GM12878 (cell line): ENCODE measurements around the gene HMSD. TPM values are rescaled to one million over a fixed set of nuclear protein-coding genes. Genes with fewer than 3 reads are reported as not detected.
A peak's percentile ranks its signal among the peaks of the same experiment; 100 is the strongest.

Experiments used
- ATAC-seq: fragments of 200-7000 bp; cut with Tn5 transposase; 3 replicates; pipeline ENCODE4 v1.9.1; 2020; ENCODE audit warnings: mild to moderate bottlenecking, moderate library complexity
- BruUV-seq: library from RNA; stranded (reverse); fragments of 400-500 nt; replicated peaks from 2 replicates; lab custom pipeline; 2021; lab: Mats Ljungman, UMichigan
- CTCF ChIA-PET: fragments of 300-600 bp; sonication (Branson Sonifier 250); formaldehyde crosslinking; extraction: SDS; loops from one replicate; lab custom pipeline; 2021; ENCODE audit warnings: inconsistent platforms; lab: Yijun Ruan, JAX
- POLR2A ChIA-PET: fragments of 350-600 bp; formaldehyde crosslinking; extraction: SDS; loops from one replicate; lab custom pipeline; 2021; ENCODE audit warnings: inconsistent platforms; lab: Charles Lee
- RAD21 ChIA-PET: fragments of 300-600 bp; sonication (Branson Sonifier 250); formaldehyde crosslinking; loops from one replicate; lab custom pipeline; 2023; ENCODE audit warnings: antibody characterized with exemption; ENCODE audit not compliant: unreplicated experiment; lab: Charles Lee
- SMC1A ChIA-PET: fragments of 300-600 bp; sonication (Branson Sonifier 250); formaldehyde crosslinking; loops from one replicate; lab custom pipeline; 2023; ENCODE audit not compliant: unreplicated experiment, uncharacterized antibody; lab: Charles Lee
- DNase-seq: peaks from one replicate; pipeline ENCODE4 v3.0.0-alpha.2; 2011; ENCODE audit warnings: low read depth, low spot score
- FAIRE-seq: peaks from 3 replicates; lab custom pipeline; 2011; peaks lifted over from hg19 to GRCh38; lab: Jason Lieb, UNC
- H2AFZ ChIP-seq: 2 replicates; pipeline ENCODE4 v1.6.0; 2011; ENCODE audit warnings: low read depth, low read length, control low read depth; ENCODE audit not compliant: control insufficient read depth
- H3K27ac ChIP-seq: 2 replicates; pipeline ENCODE4 v1.5.1; 2011; ENCODE audit warnings: control low read depth; ENCODE audit not compliant: control insufficient read depth, insufficient read depth
- H3K27me3 ChIP-seq, 2 experiments: replicated peaks in 1 of 2; 2 replicates each; pipeline versions ENCODE4 v1.6.0 to v1.6.1; 2011; ENCODE audit warnings: low read length in 1 of 2; ENCODE audit not compliant: control insufficient read depth in 2 of 2, insufficient read depth in 2 of 2
- H3K36me3 ChIP-seq, 2 experiments: 2 replicates each; pipeline ENCODE4 v1.5.1; 2011; ENCODE audit warnings: low read length in 1 of 2; ENCODE audit not compliant: control insufficient read depth in 2 of 2, insufficient read depth in 2 of 2
- H3K4me1 ChIP-seq: 2 replicates; pipeline ENCODE4 v1.6.1; 2011; ENCODE audit warnings: mild to moderate bottlenecking, low read length, moderate library complexity, mixed read lengths; ENCODE audit not compliant: control insufficient read depth, insufficient read depth
- H3K4me2 ChIP-seq: 2 replicates; pipeline ENCODE4 v1.6.0; 2011; ENCODE audit warnings: control low read depth; ENCODE audit not compliant: control insufficient read depth, insufficient read depth
- H3K4me3 ChIP-seq: fragments of 200-600 bp; sonication (generic); 2 replicates; pipeline ENCODE4 v1.5.1; 2016
- H3K79me2 ChIP-seq: 2 replicates; pipeline ENCODE4 v1.6.0; 2011; ENCODE audit warnings: low read length; ENCODE audit not compliant: control insufficient read depth, insufficient read depth
- H3K9ac ChIP-seq: 2 replicates; pipeline ENCODE4 v1.8.0; 2011; ENCODE audit warnings: low read length, control low read depth, mixed read lengths; ENCODE audit not compliant: control insufficient read depth, insufficient read depth
- H3K9me3 ChIP-seq: replicated peaks from 3 replicates; pipeline ENCODE4 v1.5.1; 2011; ENCODE audit warnings: mild to moderate bottlenecking, low read length; ENCODE audit not compliant: control insufficient read depth, insufficient read depth
- H4K20me1 ChIP-seq: 2 replicates; pipeline ENCODE4 v1.6.0; 2011; ENCODE audit not compliant: control insufficient read depth, insufficient read depth
- BCLAF1 ChIP-seq: fragments of 450-650 bp; IDR thresholded peaks from 2 replicates; pipeline ENCODE4 v1.6.1; 2017; ENCODE audit warnings: antibody characterized with exemption, mild to moderate bottlenecking, moderate library complexity
- CHD1 ChIP-seq: IDR thresholded peaks from 2 replicates; pipeline ENCODE4 v1.6.1; 2012; ENCODE audit warnings: low read depth, low read length, improper control_type of control experiment
- IRF4 ChIP-seq: IDR thresholded peaks from 2 replicates; pipeline ENCODE4 v1.6.1; 2011; ENCODE audit warnings: low read depth, low read length
- LARP7 ChIP-seq: fragments of 450-650 bp; IDR thresholded peaks from 2 replicates; pipeline ENCODE4 v1.6.1; 2017; ENCODE audit warnings: mild to moderate bottlenecking
- MTA3 ChIP-seq: IDR thresholded peaks from 2 replicates; pipeline ENCODE4 v1.6.1; 2012; ENCODE audit warnings: low read length, inconsistent platforms, borderline replicate concordance
- NR2C2 ChIP-seq: IDR thresholded peaks from 2 replicates; pipeline ENCODE4 v1.6.1; 2011; ENCODE audit warnings: borderline replicate concordance, low read depth; ENCODE audit not compliant: control insufficient read depth, insufficient read length
- POU2F2 ChIP-seq: IDR thresholded peaks from 3 replicates; pipeline ENCODE4 v1.6.1; 2011; ENCODE audit warnings: low read depth, mild to moderate bottlenecking, low read length, borderline replicate concordance
- RBBP5 ChIP-seq: fragments of 200-600 bp; sonication (generic); conservative IDR thresholded peaks from 2 replicates; pipeline ENCODE4 v1.6.1; 2016
- SIN3A ChIP-seq: IDR thresholded peaks from 2 replicates; pipeline ENCODE4 v1.6.1; 2012; ENCODE audit warnings: low read depth, low read length, improper control_type of control experiment
- SPI1 ChIP-seq: IDR thresholded peaks from 2 replicates; pipeline ENCODE4 v1.6.1; 2011; ENCODE audit warnings: low read depth, mild to moderate bottlenecking, low read length, moderate library complexity, borderline replicate concordance; ENCODE audit not compliant: insufficient read depth
- TCF7 ChIP-seq: IDR thresholded peaks from 2 replicates; pipeline ENCODE4 v1.6.1; 2014; ENCODE audit warnings: antibody characterized with exemption, borderline replicate concordance
- ZBED1 ChIP-seq: IDR thresholded peaks from 2 replicates; pipeline ENCODE4 v1.6.1; 2016; ENCODE audit warnings: borderline replicate concordance
- ZNF384 ChIP-seq: IDR thresholded peaks from 2 replicates; pipeline ENCODE4 v1.6.1; 2012; ENCODE audit warnings: low read depth, mild to moderate bottlenecking, low read length, improper control_type of control experiment, borderline replicate concordance
- WGBS: methylation state at CpG from one replicate; pipeline ENCODE4 v1.1.6; 2016; ENCODE audit warnings: low lambda C conversion rate; ENCODE audit not compliant: insufficient replicate concordance, insufficient coverage; ENCODE audit errors: missing lambda C conversion rate; 5-methylcytosine and 5-hydroxymethylcytosine counted together
- in situ Hi-C: fragments of 300-500 bp; cut with MboI; formaldehyde crosslinking; loops from 9 replicates; pipeline ENCODE4 v1.14.3; 2018; ENCODE audit warnings: mixed read lengths
- intact Hi-C: fragments of 100-400 bp; cut with micrococcal nuclease; formaldehyde crosslinking; loops from one replicate; pipeline ENCODE4 v1.14.2; 2022; ENCODE audit not compliant: unreplicated experiment
- polyA plus RNA-seq, 11 experiments: library from polyadenylated mRNA; depleted of rRNA in 4 of 11; unstranded in 6 of 11; stranded (reverse) in 5 of 11; fragments of >200 nt; fragmentation: Nextera tagmentation in 4 of 11; fragmentation: Illumina TruSeq in 1 of 11; extraction: Ambion mirVana in 4 of 11; extraction: Trizol in 1 of 11; gene quantifications; 1 replicate in 1 of 11; 2 replicates in 10 of 11; pipeline versions ENCODE4 v1.2.1 to v1.2.3, GENCODE V29; 2011 to 2016; ENCODE audit warnings: inconsistent platforms in 2 of 11, missing spikeins in 2 of 11, low read depth in 1 of 11
- total RNA-seq, 4 experiments: library from RNA; depleted of rRNA in 3 of 4; stranded (reverse); fragments of >200 nt in 3 of 4; fragmentation: Illumina TruSeq in 1 of 4; extraction: Trizol in 1 of 4; gene quantifications; 2 replicates each; pipeline versions ENCODE4 v1.2.1 to v1.2.3, GENCODE V29; 2013 to 2021
- TF ChIP-seq, protein P1 (sequence below): IDR thresholded peaks from 2 replicates; pipeline ENCODE4 v1.6.1; 2011; ENCODE audit warnings: borderline replicate concordance, low read depth, mild to moderate bottlenecking, moderate library complexity, low read length; ENCODE audit not compliant: insufficient read depth, poor library complexity, severe bottlenecking
- TF ChIP-seq, protein P2 (sequence below): fragments of 150-350 bp; IDR thresholded peaks from 2 replicates; pipeline ENCODE4 v1.6.1; 2014; ENCODE audit warnings: mild to moderate bottlenecking, low read depth, low read length

The HMSD gene
- total and polyA plus RNA-seq, 10 of the 15 experiments (the other 5 are each of a cell fraction or from before 2014, with no cell fraction given), result 11.7 to 83.9 (median 37.8) TPM

DNA sequence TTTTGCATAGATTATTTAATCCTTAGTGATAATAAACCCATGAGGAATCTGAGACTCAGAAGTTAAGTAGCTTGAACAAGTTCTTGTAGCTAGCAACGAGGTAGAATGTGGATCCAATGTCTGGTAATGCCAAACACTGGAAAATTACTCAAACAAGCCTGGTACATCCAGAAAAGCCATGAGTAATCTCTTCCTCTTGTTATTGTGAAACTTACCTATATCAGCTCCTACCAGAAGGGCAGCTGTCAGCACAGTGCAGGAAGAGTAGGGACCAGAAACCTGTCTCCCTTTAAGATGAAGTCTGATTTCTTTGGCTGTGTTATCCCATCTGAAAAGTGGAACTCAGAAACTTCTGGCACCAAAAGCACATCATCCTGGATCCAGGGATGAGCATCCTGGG is 13.0 kb downstream of the HMSD start (continued):
- TF ChIP-seq IRF4, result no peak
- TF ChIP-seq CHD1, result no peak
- TF ChIP-seq RBBP5, result no peak
- no peak for TF ChIP-seq ZNF384
- no peak for TF ChIP-seq SIN3A
- no peak for TF ChIP-seq LARP7
- TF ChIP-seq SPI1, result no peak
- TF ChIP-seq, protein P1, sequence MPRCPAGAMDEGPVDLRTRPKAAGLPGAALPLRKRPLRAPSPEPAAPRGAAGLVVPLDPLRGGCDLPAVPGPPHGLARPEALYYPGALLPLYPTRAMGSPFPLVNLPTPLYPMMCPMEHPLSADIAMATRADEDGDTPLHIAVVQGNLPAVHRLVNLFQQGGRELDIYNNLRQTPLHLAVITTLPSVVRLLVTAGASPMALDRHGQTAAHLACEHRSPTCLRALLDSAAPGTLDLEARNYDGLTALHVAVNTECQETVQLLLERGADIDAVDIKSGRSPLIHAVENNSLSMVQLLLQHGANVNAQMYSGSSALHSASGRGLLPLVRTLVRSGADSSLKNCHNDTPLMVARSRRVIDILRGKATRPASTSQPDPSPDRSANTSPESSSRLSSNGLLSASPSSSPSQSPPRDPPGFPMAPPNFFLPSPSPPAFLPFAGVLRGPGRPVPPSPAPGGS, result no peak
- TF ChIP-seq, all 136 proteins: peak for 0

DNA sequence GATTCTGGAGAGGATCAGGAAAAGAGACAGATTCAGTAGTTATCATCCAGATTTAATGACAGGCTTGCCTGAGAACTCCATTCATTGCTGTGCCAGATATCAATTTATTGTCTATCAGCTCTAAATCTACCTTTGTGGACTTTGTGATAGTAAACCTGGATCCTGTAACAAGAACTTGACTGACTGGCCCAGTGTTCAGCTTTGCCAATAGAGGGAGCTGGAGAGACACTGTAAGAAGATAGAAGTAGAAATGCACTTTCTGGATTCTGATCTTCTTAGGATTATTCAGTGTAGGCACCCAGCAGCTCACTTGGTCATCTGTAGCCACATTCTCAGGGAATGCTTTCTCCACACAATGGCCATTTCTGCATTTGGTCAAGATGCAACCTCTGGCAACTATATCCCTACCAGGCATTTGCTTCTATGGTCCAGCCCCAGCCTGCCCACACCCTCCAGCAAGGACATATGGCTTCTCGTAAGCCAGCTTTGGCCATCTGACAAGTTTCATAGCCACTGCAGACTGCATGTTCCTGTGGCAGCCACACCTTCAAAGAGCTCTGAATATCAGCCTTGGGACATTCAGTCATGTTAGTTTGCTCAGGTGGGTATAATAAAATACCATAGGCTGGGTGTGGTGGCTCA is 14.6 kb downstream of the HMSD start:
- Histone ChIP-seq H3K4me1 (no peaks in the 10 kb centered on the region), H3K27ac (no peak overlapping the region), H3K27me3 (no peaks in the 10 kb centered on the region), H3K9ac (no peak overlapping the region), H3K4me2 (no peak overlapping the region), H4K20me1 (no peaks in the 10 kb centered on the region), H2AFZ (no peak overlapping the region), H3K36me3 (peaks cover 10 to 13% of the 10 kb centered on the region in 2 experiments), H3K79me2 (no peaks in the 10 kb centered on the region), H3K4me3 (no peak overlapping the region), H3K9me3 (no peaks in the 10 kb centered on the region)
- SMC1A ChIA-PET, result interaction anchor here (0.9 to 3.9 kb wide), 6 partner anchors 10 to 76 kb away, joined by 3 to 29 read pairs (median 10); partner anchors contain the start of gene SERPINB2
- CTCF ChIA-PET, result interaction anchor here (0.6 to 4.2 kb wide), 33 partner anchors 9 to 1619 kb away, joined by 3 to 54 read pairs (median 3); partner anchors contain the start of gene SERPINB12
- RAD21 ChIA-PET, result interaction anchor here (1.1 to 2.9 kb wide), 4 partner anchors 10 to 28 kb away, joined by 3 to 17 read pairs (median 6); no protein-coding TSS in a partner anchor
- in situ Hi-C loops (no loop called here), intact Hi-C loops (no loop called here)
- WGBS, result 93% methylated on average over 1 of the region's 1 CpG
- no TSS peak for BruUV-seq
- peak; percentile 83 for ATAC-seq
- DNase-seq, result no peak
- POLR2A ChIA-PET, result no interaction called here
- no peak for FAIRE-seq
- TF ChIP-seq BCLAF1 (no peak), ZBED1 (no peak), TCF7 (no peak), MTA3 (no peak), NR2C2 (no peak), POU2F2 (no peak)
- TF ChIP-seq, protein P1, result no peak
- TF ChIP-seq, protein P2, sequence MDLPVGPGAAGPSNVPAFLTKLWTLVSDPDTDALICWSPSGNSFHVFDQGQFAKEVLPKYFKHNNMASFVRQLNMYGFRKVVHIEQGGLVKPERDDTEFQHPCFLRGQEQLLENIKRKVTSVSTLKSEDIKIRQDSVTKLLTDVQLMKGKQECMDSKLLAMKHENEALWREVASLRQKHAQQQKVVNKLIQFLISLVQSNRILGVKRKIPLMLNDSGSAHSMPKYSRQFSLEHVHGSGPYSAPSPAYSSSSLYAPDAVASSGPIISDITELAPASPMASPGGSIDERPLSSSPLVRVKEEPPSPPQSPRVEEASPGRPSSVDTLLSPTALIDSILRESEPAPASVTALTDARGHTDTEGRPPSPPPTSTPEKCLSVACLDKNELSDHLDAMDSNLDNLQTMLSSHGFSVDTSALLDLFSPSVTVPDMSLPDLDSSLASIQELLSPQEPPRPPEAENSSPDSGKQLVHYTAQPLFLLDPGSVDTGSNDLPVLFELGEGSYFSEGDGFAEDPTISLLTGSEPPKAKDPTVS, result no peak
